Esophagus muscularis mucosa (tissue), 4 donors: Measurements from ENCODE around the gene NIN. TPM values are rescaled to one million over a fixed set of nuclear protein-coding genes. Genes with fewer than 3 reads are reported as not detected.

Source experiments
- DNase-seq: peaks from one replicate; pipeline ENCODE4 v3.0.0-alpha.2; 2017; ENCODE audit errors: extremely low spot score
- H3K27ac ChIP-seq, 4 donors: fragments of 200-600 bp; sonication (generic); replicated peaks in 1 of 4; 1 replicate in 3 of 4; 2 replicates in 1 of 4; pipeline ENCODE4 v1.5.1; 2016 to 2019; ENCODE audit warnings: mild to moderate bottlenecking in 1 of 4
- H3K27me3 ChIP-seq, 4 donors: fragments of 200-600 bp; sonication (generic); one replicate each; pipeline versions ENCODE4 v1.5.1 to v1.6.0; 2016 to 2019
- H3K36me3 ChIP-seq, 4 donors: fragments of 200-600 bp; sonication (generic); one replicate each; pipeline ENCODE4 v1.5.1; 2016 to 2019
- H3K4me1 ChIP-seq, 4 donors: fragments of 200-600 bp; sonication (generic); one replicate each; pipeline ENCODE4 v1.5.1; 2016 to 2019
- H3K4me3 ChIP-seq, 4 donors: fragments of 200-600 bp; sonication (generic); 1 replicate in 2 of 4; 2 replicates in 2 of 4; pipeline ENCODE4 v1.5.1; 2016 to 2019; ENCODE audit warnings: mild to moderate bottlenecking in 4 of 4, moderate library complexity in 1 of 4
- H3K9me3 ChIP-seq, 4 donors: fragments of 200-600 bp; sonication (generic); 1 replicate in 3 of 4; 2 replicates in 1 of 4; pipeline ENCODE4 v1.5.1; 2016 to 2019
- EP300 ChIP-seq: sonication (generic); formaldehyde crosslinking; IDR thresholded peaks from one replicate; pipeline ENCODE4 v1.6.1; 2017; ENCODE audit warnings: antibody characterized with exemption
- POLR2A ChIP-seq: fragments of 450-650 bp; IDR thresholded peaks from one replicate; pipeline ENCODE4 v1.6.1; 2017; ENCODE audit warnings: antibody characterized with exemption, moderate library complexity, mild to moderate bottlenecking, low read depth
- POLR2AphosphoS5 ChIP-seq, 2 donors: sonication (generic); formaldehyde crosslinking; IDR thresholded peaks; one replicate each; pipeline ENCODE4 v1.6.1; 2017; ENCODE audit warnings: antibody characterized with exemption in 2 of 2
- WGBS: methylation state at CpG from one replicate; pipeline ENCODE4 v1.1.5; 2018; 5-methylcytosine and 5-hydroxymethylcytosine counted together
- intact Hi-C: fragments of 100-400 bp; cut with DNase I; formaldehyde crosslinking; loops from one replicate; pipeline ENCODE4 v1.15.1; 2023
- total RNA-seq, 4 donors: library from RNA; depleted of rRNA; stranded (reverse); fragments of >200 nt; gene quantifications; one replicate each; pipeline versions ENCODE4 v1.1.0 to v1.2.1, GENCODE V29; 2016
- TF ChIP-seq, protein P1 (sequence below), 3 experiments: fragments of 200-600 bp in 2 of 3; fragments of 450-650 bp in 1 of 3; sonication (generic) in 2 of 3; IDR thresholded peaks; one replicate each; pipeline ENCODE4 v1.5.1; 2017 to 2019; ENCODE audit warnings: antibody characterized with exemption in 3 of 3, mild to moderate bottlenecking in 2 of 3, moderate library complexity in 1 of 3

Gene NIN
- total RNA-seq, 4 donors from 2014 or later: 26.2 to 38.8 (median 34.1) TPM

DNA sequence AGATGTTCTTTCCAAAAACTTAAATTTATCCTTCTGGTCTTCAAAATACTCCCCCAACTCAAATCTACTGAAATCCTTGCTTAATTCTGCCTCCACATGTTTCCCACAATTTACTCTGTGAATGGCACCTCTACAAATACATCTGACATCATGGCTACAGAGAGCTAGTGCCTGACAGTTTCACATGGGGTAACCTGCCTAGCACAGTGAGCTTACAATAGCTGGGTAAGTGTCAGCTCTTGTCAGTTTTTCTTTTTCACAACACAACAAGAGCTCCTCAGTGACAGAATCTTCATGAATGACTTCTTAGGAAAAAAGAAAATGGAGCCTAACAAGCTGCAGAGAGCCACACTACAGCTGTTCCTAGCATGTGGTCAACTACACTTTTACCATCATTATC is 54.4 kb downstream of the NIN start:
- intact Hi-C loops: loop anchor here (5.0 kb wide), 2 partner anchors 174 to 234 kb away; no protein-coding TSS in a partner anchor
- TF ChIP-seq, protein P1, sequence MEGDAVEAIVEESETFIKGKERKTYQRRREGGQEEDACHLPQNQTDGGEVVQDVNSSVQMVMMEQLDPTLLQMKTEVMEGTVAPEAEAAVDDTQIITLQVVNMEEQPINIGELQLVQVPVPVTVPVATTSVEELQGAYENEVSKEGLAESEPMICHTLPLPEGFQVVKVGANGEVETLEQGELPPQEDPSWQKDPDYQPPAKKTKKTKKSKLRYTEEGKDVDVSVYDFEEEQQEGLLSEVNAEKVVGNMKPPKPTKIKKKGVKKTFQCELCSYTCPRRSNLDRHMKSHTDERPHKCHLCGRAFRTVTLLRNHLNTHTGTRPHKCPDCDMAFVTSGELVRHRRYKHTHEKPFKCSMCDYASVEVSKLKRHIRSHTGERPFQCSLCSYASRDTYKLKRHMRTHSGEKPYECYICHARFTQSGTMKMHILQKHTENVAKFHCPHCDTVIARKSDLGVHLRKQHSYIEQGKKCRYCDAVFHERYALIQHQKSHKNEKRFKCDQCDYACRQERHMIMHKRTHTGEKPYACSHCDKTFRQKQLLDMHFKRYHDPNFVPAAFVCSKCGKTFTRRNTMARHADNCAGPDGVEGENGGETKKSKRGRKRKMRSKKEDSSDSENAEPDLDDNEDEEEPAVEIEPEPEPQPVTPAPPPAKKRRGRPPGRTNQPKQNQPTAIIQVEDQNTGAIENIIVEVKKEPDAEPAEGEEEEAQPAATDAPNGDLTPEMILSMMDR (IDR thresholded peaks at IDR 0.05): no peak
- TF ChIP-seq POLR2A (no peak), POLR2AphosphoS5 (IDR thresholded peaks at IDR 0.05) (no peak), EP300 (no peak)
- Histone ChIP-seq H3K27me3 (no peaks in the 10 kb centered on the region), H3K4me1 (peaks cover 8 to 31% (median 12%) of the 10 kb centered on the region in 4 donors), H3K4me3 (no peak overlapping the region), H3K9me3 (no peaks in the 10 kb centered on the region), H3K27ac (no peak overlapping the region), H3K36me3 (peaks cover 7 to 43% (median 21%) of the 10 kb centered on the region in 4 donors)
- DNase-seq: no peak

DNA sequence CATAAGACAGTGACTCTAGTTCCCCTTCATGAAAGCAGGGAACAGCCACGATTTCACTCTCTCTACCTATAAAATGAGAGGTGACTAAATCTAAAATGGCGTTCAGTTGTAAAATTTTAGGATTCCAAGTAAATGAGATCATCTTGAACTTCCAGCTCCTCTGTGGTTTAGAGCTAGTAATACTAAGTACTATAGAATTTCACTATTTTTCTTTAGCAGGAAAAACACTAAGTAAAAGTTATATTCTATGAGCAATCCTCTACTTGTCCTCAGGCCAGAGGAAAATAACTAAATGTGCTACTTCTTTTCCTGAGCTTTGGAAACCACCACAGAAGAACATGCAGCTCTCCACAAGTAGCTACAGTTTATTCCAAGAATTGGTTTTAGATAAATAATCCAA is 55.6 kb downstream of the NIN start:
- intact Hi-C loops: loop anchor here (5.0 kb wide), 2 partner anchors 173 to 233 kb away; no protein-coding TSS in a partner anchor
- Histone ChIP-seq H3K27me3 (no peaks in the 10 kb centered on the region), H3K4me1 (peaks cover 8 to 31% (median 12%) of the 10 kb centered on the region in 4 donors), H3K9me3 (no peaks in the 10 kb centered on the region), H3K27ac (peak overlapping the region in 1 of 4 donors; percentile 52), H3K4me3 (no peak overlapping the region), H3K36me3 (peaks cover 19 to 55% (median 32%) of the 10 kb centered on the region in 4 donors)
- TF ChIP-seq POLR2AphosphoS5 (IDR thresholded peaks at IDR 0.05) (no peak), POLR2A (no peak), EP300 (no peak)
- TF ChIP-seq, protein P1 (IDR thresholded peaks at IDR 0.05): no peak
- WGBS: 76% methylated on average over 2 of the region's 2 CpGs
- DNase-seq: no peak

DNA sequence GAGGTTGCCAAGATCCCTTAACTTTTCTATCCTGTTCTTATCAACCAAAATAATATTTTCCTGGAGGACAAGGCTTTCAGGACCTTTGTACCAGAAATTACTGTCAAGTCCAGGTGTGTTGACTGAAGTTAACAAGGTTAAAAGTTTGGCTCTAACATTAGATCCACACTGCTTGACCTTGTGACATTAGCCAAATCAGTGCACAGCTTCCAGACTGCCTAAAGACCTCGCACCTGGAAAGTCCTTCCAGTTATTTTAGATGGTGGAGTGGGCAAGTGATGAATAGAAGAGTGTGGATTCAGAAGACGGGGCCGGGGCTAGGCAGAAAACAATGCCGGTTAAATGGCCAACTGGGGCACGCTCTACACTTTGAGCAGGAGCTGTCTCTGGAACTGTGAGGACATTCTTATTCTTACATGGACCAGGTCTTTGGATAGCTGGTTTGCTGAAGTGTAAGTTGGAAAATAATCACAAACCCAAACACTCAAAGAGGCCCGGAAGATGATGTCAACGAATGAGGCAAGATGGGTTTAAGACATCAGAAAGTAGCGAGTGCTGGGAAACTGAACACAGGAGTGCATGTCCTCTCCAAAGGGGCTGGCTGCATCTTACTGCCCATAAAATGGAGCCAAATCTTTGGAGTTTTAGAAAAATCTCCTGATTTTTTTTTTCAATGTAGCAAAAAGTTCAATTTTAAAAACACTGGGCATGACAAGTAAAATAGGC is 56.3 kb downstream of the NIN start:
- Histone ChIP-seq H3K4me3 (no peak overlapping the region), H3K27me3 (no peaks in the 10 kb centered on the region), H3K36me3 (peaks cover 25 to 61% (median 39%) of the 10 kb centered on the region in 4 donors), H3K27ac (peak overlapping the region in 1 of 4 donors; percentile 52), H3K4me1 (peaks cover 8 to 31% (median 12%) of the 10 kb centered on the region in 4 donors), H3K9me3 (no peaks in the 10 kb centered on the region)
- intact Hi-C loops: loop anchor here (5.0 kb wide), 2 partner anchors 172 to 232 kb away; no protein-coding TSS in a partner anchor
- TF ChIP-seq, protein P1 (IDR thresholded peaks at IDR 0.05): no peak
- no peak for TF ChIP-seq POLR2AphosphoS5 (IDR thresholded peaks at IDR 0.05)
- no peak for TF ChIP-seq EP300
- TF ChIP-seq POLR2A: no peak
- WGBS: 90% methylated on average over 8 of the region's 8 CpGs
- no peak for DNase-seq

DNA sequence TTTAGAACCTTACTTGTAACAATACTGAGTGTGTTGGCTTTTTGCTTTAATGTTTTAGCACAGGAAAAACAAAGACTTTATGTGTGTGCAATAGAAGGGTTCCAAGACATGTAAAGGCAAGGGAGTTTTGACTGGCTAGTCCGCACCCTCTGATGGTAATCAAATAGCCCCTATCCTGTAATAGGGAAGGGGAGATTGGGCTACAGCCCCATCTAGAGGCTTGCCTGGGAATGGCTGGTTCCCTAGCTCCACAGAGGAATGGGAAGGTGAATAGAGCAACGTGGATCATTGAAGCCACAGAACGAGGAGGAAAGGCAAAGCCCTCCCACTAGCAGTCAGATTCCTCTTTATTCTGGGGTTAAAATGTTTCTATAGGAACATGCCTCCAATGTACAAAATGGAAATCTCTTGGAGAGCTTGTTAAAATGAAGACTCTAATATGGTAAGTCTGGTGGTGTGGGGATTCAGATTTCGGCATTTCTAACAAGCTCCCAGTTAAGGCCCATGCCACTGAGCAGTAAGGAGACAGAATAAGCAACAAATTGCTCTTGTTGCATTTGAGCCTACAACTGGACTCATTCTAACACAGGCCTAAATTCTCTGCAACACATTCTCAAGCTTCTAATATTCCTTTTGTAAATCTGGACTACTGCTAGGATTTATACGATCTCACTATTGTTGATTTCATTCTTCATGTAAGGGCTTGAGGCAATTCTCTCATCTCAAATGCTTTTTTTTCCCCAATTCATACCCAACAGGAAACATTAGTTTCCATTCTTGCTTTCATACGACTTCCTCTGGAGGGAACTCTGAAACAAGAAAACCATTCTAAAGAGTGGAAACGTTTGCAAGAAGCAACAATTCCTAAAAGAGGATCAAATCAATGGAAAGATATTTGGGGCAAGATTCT is 57.1 kb downstream of the NIN start:
- H3K4me3 ChIP-seq: no peak overlapping the region
- peaks cover 8 to 31% (median 12%) of the 10 kb centered on the region in 4 donors for H3K4me1 ChIP-seq
- no peaks in the 10 kb centered on the region for H3K27me3 ChIP-seq
- no peak overlapping the region for H3K27ac ChIP-seq
- no peak for DNase-seq
- H3K9me3 ChIP-seq: no peaks in the 10 kb centered on the region
- H3K36me3 ChIP-seq: peaks cover 34 to 69% (median 47%) of the 10 kb centered on the region in 4 donors
- TF ChIP-seq POLR2AphosphoS5 (IDR thresholded peaks at IDR 0.05): no peak
- TF ChIP-seq, protein P1 (IDR thresholded peaks at IDR 0.05): peak; percentile 54 to 70 (median 57)
- 60% methylated on average over 7 of the region's 7 CpGs for WGBS
- intact Hi-C loops: no loop called here
